Sigmoid colon (tissue), 7 donors: Measurements from ENCODE around the gene ECI2. TPM values are rescaled to one million over a fixed set of nuclear protein-coding genes. Genes with fewer than 3 reads are reported as not detected.

Experiments used
- DNase-seq: peaks from one replicate; pipeline ENCODE4 v3.0.0-alpha.2; 2019
- H3K27ac ChIP-seq, 4 donors: fragments of 200-600 bp; sonication (generic); one replicate each; pipeline ENCODE4 v1.5.1; 2016 to 2019; ENCODE audit warnings: mild to moderate bottlenecking in 1 of 4
- H3K27me3 ChIP-seq, 3 donors: fragments of 200-600 bp; sonication (generic); one replicate each; pipeline ENCODE4 v1.5.1; 2019; ENCODE audit warnings: mild to moderate bottlenecking in 1 of 3
- H3K36me3 ChIP-seq, 4 donors: fragments of 200-600 bp; sonication (generic); one replicate each; pipeline ENCODE4 v1.5.1; 2016 to 2019
- H3K4me1 ChIP-seq, 4 donors: fragments of 200-600 bp; sonication (generic); one replicate each; pipeline ENCODE4 v1.5.1; 2017 to 2019
- H3K4me3 ChIP-seq, 4 donors: fragments of 200-600 bp; sonication (generic); one replicate each; pipeline ENCODE4 v1.5.1; 2017 to 2019; ENCODE audit warnings: mild to moderate bottlenecking in 2 of 4, moderate library complexity in 1 of 4
- H3K9me3 ChIP-seq, 4 donors: fragments of 200-600 bp in 3 of 4; sonication (generic) in 3 of 4; one replicate each; pipeline versions ENCODE4 v1.5.1 to v1.6.1; 2013 to 2019
- EP300 ChIP-seq, 4 donors: sonication (generic); formaldehyde crosslinking; IDR thresholded peaks; one replicate each; pipeline ENCODE4 v1.6.1; 2017; ENCODE audit warnings: antibody characterized with exemption in 4 of 4
- POLR2A ChIP-seq, 2 donors: fragments of 450-650 bp; IDR thresholded peaks; one replicate each; pipeline ENCODE4 v1.6.1; 2016; ENCODE audit warnings: antibody characterized with exemption in 2 of 2, mild to moderate bottlenecking in 2 of 2, moderate library complexity in 2 of 2
- POLR2AphosphoS5 ChIP-seq, 4 donors: sonication (generic); formaldehyde crosslinking; IDR thresholded peaks; one replicate each; pipeline ENCODE4 v1.6.1; 2017; ENCODE audit warnings: antibody characterized with exemption in 4 of 4
- WGBS, 2 donors: extraction: QIAGEN DNeasy Blood & Tissue Kit; methylation state at CpG; one replicate each; pipeline ENCODE4 v1.1.7; 2013; 5-methylcytosine and 5-hydroxymethylcytosine counted together
- intact Hi-C: fragments of 100-400 bp; cut with DNase I; formaldehyde crosslinking; loops from one replicate; pipeline ENCODE4 v1.15.1; 2023
- polyA plus RNA-seq, 3 donors: library from polyadenylated mRNA; stranded (reverse); fragments of 200-250 nt; gene quantifications; one replicate each; pipeline ENCODE4 v1.2.3, GENCODE V29; 2013
- total RNA-seq, 4 donors: library from RNA; depleted of rRNA; stranded (reverse); fragments of >200 nt; gene quantifications; one replicate each; pipeline ENCODE4 v1.1.0, GENCODE V29; 2016
- TF ChIP-seq, protein P1 (sequence below), 4 experiments: fragments of 450-650 bp in 3 of 4; fragments of 200-600 bp in 1 of 4; IDR thresholded peaks; one replicate each; pipeline ENCODE4 v1.5.1; 2016 to 2019; ENCODE audit warnings: antibody characterized with exemption in 4 of 4, mild to moderate bottlenecking in 3 of 4, moderate library complexity in 2 of 4
- donor health status: healthy with polysubstance abuse.
- donor health status: Bipolar disorder and iron deficiency.
- donor health status: healthy.

The ECI2 gene
- total and polyA plus RNA-seq, 7 donors = 30.0 to 100 (median 46.2) TPM

GRCh38 chr6:4136354-4136831 lies 1.0 kb upstream of the ECI2 start:
- intact Hi-C loops = loop anchor here (2.0 to 10.0 kb wide), 6 partner anchors 18 to 888 kb away; partner anchors contain the start of genes CDYL and PXDC1
- 14 to 18% methylated on average over 1 of the region's 1 CpG for WGBS, 2 donors
- Histone ChIP-seq H3K27me3 (no peaks in the 10 kb centered on the region), H3K9me3 (no peaks in the 10 kb centered on the region), H3K4me1 (peaks cover 0 to 24% (median 21%) of the 10 kb centered on the region in 4 donors), H3K27ac (peak overlapping the region; percentile 90 to 97 (median 93)), H3K4me3 (peak overlapping the region; percentile 66 to 93 (median 80)), H3K36me3 (peaks cover 0 to 13% (median 2%) of the 10 kb centered on the region in 4 donors)
- no peak for DNase-seq
- TF ChIP-seq EP300 (IDR thresholded peaks at IDR 0.05) (no peak), POLR2A (IDR thresholded peaks at IDR 0.05) (no peak)
- TF ChIP-seq, protein P1, sequence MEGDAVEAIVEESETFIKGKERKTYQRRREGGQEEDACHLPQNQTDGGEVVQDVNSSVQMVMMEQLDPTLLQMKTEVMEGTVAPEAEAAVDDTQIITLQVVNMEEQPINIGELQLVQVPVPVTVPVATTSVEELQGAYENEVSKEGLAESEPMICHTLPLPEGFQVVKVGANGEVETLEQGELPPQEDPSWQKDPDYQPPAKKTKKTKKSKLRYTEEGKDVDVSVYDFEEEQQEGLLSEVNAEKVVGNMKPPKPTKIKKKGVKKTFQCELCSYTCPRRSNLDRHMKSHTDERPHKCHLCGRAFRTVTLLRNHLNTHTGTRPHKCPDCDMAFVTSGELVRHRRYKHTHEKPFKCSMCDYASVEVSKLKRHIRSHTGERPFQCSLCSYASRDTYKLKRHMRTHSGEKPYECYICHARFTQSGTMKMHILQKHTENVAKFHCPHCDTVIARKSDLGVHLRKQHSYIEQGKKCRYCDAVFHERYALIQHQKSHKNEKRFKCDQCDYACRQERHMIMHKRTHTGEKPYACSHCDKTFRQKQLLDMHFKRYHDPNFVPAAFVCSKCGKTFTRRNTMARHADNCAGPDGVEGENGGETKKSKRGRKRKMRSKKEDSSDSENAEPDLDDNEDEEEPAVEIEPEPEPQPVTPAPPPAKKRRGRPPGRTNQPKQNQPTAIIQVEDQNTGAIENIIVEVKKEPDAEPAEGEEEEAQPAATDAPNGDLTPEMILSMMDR (IDR thresholded peaks at IDR 0.05) = no peak

- intact Hi-C loops = loop anchor here (2.0 to 10.0 kb wide), 6 partner anchors 19 to 889 kb away; partner anchors contain the start of genes CDYL and PXDC1
- no peaks in the 10 kb centered on the region for H3K9me3 ChIP-seq
- peaks cover 0 to 17% (median 3%) of the 10 kb centered on the region in 4 donors for H3K36me3 ChIP-seq
- H3K27ac ChIP-seq = peak overlapping the region; percentile 90 to 97 (median 93)
- H3K4me1 ChIP-seq = peaks cover 0 to 24% (median 21%) of the 10 kb centered on the region in 4 donors
- 1% methylated on average over 64 of the region's 64 CpGs for WGBS, 2 donors
- peak overlapping the region; percentile 66 to 93 (median 80) for H3K4me3 ChIP-seq
- H3K27me3 ChIP-seq = no peaks in the 10 kb centered on the region
- TF ChIP-seq POLR2A (IDR thresholded peaks at IDR 0.05) (peak in 1 of 2 donors; percentile 22), EP300 (IDR thresholded peaks at IDR 0.05) (no peak), POLR2AphosphoS5 (IDR thresholded peaks at IDR 0.05) (peak; percentile 69 to 91 (median 80))
- TF ChIP-seq, protein P1 (IDR thresholded peaks at IDR 0.05) = peak in 1 of 4 experiments; percentile 9
- peak; percentile 100 for DNase-seq
Observed at GRCh38 chr6:4135665-4136353, 434 bp upstream of the ECI2 start.

GRCh38 chr6:4133941-4134838 lies 1.2 kb downstream of the ECI2 start:
- Histone ChIP-seq H3K27ac (peak overlapping the region; percentile 90 to 97 (median 95)), H3K9me3 (no peaks in the 10 kb centered on the region), H3K27me3 (no peaks in the 10 kb centered on the region), H3K4me1 (peaks cover 0 to 24% (median 21%) of the 10 kb centered on the region in 4 donors), H3K4me3 (peak overlapping the region; percentile 79 to 94 (median 86)), H3K36me3 (peaks cover 13 to 33% (median 19%) of the 10 kb centered on the region in 4 donors)
- intact Hi-C loops = loop anchor here (10.0 kb wide), 3 partner anchors 379 to 891 kb away; partner anchors contain the start of gene PXDC1
- 7 to 23% methylated on average over 13 of the region's 13 CpGs for WGBS, 2 donors
- TF ChIP-seq POLR2A (IDR thresholded peaks at IDR 0.05) (no peak), EP300 (IDR thresholded peaks at IDR 0.05) (no peak), POLR2AphosphoS5 (IDR thresholded peaks at IDR 0.05) (no peak)
- TF ChIP-seq, protein P1 (IDR thresholded peaks at IDR 0.05) = no peak
- no peak for DNase-seq

DNA sequence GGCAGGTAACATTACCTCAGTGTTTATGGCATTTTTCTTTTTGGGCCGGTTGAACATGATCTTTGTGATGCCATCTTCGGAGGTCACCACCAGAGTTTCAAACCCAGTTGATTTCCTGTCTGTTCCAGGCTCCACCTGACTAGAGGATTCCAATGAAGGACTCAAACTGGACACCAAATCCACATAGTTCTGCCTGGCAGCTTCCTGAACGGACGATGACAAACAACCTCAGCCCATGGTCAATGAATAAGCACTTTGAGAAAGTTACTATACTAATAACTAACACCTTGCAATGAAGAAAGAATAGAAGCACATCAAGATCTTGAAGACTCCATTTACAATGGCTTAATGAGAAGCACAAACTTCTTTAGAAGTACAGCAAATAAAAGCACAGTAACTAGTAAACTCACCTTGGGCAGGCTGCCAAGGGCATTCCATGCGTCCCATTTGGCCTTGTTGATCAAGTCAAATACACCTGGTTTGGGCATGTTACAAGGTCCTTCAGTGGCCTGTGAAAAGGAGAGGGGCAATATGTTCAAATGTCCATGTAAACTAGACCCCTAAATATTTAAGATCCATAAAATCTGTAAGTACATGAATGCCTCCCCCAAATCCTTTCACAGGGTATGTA lies 4.9 kb downstream of the ECI2 start:
- peaks cover 0 to 22% (median 14%) of the 10 kb centered on the region in 4 donors for H3K4me1 ChIP-seq
- no peak for TF ChIP-seq EP300 (IDR thresholded peaks at IDR 0.05)
- TF ChIP-seq, protein P1 (IDR thresholded peaks at IDR 0.05) = no peak
- no peak for TF ChIP-seq POLR2A (IDR thresholded peaks at IDR 0.05)
- TF ChIP-seq POLR2AphosphoS5 (IDR thresholded peaks at IDR 0.05) = no peak
- DNase-seq = no peak
- no peaks in the 10 kb centered on the region for H3K9me3 ChIP-seq
- H3K4me3 ChIP-seq = no peak overlapping the region
- intact Hi-C loops = loop anchor here (10.0 kb wide), 3 partner anchors 376 to 894 kb away; partner anchors contain the start of gene PXDC1
- WGBS, 2 donors = 76 to 85% methylated on average over 5 of the region's 5 CpGs
- no peak overlapping the region for H3K27ac ChIP-seq
- H3K27me3 ChIP-seq = no peaks in the 10 kb centered on the region
- peaks cover 26 to 70% (median 35%) of the 10 kb centered on the region in 4 donors for H3K36me3 ChIP-seq
